HL-60/S4 treated with retinoic acid at 250 ng/mL for 4 days and 3 days (cell line): ENCODE results near the gene PEMT.
"Not testable (repeated sequence)": the region's sequence is repeated elsewhere in the genome, so short reads cannot be mapped to it uniquely, and the experiment has no call there.

Experiments
- in situ Hi-C: fragments of 300-500 bp; cut with MboI; formaldehyde crosslinking; loops from 2 replicates; pipeline ENCODE4 v1.7.0; 2022; ENCODE audit warnings: low sequenced_read_pairs

The PEMT gene

DNA sequence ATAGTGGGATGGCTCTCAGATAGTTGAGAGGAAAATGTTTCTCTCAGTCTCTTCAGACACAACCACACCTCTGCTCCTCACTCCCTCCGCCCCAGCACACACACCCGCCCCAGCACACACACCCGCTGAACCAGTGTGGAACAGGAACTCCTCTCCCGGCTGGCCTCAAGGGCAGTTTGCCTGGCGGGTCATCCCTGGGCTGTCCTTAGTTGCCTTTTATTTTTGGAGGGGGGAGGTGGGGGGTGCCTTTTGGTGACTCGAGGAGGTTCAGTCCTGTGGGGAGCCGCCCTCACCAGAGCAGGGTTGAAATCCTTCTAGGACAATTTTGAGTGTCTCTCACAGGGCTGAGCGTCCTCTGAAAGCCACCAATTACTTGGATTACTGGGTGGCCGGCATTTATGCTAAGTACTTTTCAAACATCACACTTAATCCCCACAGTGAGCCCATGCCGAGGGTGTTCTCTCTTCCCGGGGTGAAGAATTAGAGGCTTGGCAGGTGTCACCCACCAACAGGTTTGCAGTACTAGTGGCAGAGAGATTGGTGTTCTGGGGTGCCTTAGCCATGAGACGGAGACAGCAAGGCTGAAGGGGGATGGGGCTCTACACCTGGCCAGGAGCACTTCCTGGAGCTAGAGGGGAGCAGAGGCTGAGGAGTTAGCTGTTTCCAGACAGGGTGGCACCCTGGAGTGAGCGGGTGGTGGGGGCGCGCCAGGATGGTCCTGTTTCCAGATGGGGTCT is 98.1 kb downstream of the PEMT start:
- in situ Hi-C loops = no loop called here

GRCh38 chr17:17492571-17492970 is 98.9 kb downstream of the PEMT start:
- in situ Hi-C loops = no loop called here

GRCh38 chr17:17492085-17492484 is 99.4 kb downstream of the PEMT start:
- in situ Hi-C loops = no loop called here

- in situ Hi-C loops = no loop called here
Measured at GRCh38 chr17:17491546-17491988, 99.9 kb downstream of the PEMT start.

DNA sequence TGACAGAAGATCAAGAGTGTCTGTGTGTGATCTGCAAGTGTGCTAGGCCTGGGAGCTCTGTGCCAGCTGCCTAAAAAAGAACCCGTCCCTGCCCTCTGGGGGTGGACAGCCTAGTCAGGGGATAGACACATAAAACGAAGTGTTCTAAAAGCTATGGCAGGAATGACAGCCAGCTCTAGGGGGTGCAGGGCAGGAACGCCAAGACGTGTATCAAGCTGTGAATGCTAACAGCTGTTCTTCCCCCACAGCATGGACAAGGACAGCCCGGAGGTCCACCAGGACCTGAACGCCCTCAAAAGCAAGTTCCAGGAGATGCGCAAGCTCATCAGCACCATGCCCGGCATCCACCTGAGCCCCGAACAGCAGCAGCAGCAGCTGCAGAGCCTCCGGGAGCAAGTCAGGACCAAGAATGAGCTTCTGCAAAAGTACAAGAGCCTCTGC is 100.5 kb downstream of the PEMT start:
- in situ Hi-C loops = no loop called here

GRCh38 chr17:17487998-17488397 is 103.5 kb downstream of the PEMT start:
- in situ Hi-C loops = no loop called here

DNA sequence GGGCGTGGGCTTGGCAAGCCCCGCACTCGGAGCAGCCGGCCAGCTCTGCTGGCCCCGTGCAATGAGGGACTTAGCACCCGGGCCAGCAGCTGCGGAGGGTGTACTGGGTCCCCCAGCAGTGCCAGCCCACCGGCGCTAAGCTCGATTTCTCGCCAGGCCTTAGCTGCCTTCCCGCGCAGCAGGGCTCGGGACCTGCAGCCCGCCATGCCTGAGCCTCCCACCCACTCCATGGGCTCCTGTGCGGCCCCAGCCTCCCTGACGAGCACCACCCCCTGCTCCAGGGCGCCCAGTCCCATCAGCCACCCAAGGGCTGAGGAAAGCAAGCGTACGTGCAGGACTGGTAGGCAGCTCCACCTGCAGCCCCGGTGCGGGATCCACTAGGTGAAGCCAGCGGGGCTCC is 105.1 kb downstream of the PEMT start:
- in situ Hi-C loops = not testable (repeated sequence)

- in situ Hi-C loops = no loop called here
Measured at GRCh38 chr17:17485420-17485819, 106.1 kb downstream of the PEMT start.

DNA sequence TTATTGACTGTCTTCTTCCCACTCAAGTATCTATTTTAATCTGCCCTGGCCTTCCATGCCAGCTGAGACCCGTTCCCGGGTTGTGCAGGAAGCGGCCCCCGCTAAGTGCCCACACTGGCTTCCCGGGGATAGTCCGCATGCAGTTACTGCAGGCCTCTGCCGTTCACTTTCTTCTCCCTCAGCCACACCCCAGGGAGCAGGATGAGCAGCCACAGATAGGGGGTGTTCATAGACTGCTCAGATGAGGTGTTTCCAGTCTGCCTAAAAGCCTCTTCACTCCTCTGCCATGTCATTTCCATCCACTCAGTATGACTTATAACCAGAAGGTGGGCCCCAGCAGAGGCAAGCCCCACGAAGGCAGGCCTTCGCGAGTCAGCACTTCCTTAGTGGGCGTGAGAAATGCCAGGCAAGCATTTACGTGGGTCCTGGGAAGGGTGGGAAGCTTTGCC is 107.0 kb downstream of the PEMT start:
- in situ Hi-C loops = no loop called here

- in situ Hi-C loops = no loop called here
Measured at GRCh38 chr17:17481860-17482259, 109.6 kb downstream of the PEMT start.

- in situ Hi-C loops = no loop called here
Measured at GRCh38 chr17:17480593-17481148, 110.8 kb downstream of the PEMT start.

- in situ Hi-C loops = no loop called here
Measured at GRCh38 chr17:17479209-17479608, 112.3 kb downstream of the PEMT start.

GRCh38 chr17:17476865-17477467 is 114.5 kb downstream of the PEMT start, which contains the start of gene MED9:
Gene MED9, plus strand, starts transcription at chr17:17477000. Its CDS starts 42 bp downstream, at chr17:17477042.
- in situ Hi-C loops = no loop called here

DNA sequence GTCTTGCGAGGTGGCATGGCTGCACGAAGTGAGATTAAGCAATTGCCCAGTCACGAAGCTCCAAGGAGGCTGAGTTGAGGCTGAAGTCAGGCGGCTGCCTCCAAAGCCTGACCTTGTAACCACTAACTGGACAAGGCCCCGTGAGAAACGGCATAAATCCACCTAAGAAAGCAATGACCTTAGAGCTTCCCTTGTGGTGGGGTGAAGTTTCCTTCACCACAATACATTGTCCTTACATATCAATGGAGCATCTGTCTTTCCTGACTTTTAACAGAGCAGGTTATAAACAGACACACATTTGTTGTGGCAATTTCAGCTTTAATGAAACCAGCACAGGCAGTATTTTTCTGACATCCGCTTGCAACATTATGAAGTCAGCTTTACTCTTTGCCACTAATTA is 117.2 kb downstream of the PEMT start:
- in situ Hi-C loops = no loop called here

- in situ Hi-C loops = no loop called here
Measured at GRCh38 chr17:17472333-17472920, 119.1 kb downstream of the PEMT start.

DNA sequence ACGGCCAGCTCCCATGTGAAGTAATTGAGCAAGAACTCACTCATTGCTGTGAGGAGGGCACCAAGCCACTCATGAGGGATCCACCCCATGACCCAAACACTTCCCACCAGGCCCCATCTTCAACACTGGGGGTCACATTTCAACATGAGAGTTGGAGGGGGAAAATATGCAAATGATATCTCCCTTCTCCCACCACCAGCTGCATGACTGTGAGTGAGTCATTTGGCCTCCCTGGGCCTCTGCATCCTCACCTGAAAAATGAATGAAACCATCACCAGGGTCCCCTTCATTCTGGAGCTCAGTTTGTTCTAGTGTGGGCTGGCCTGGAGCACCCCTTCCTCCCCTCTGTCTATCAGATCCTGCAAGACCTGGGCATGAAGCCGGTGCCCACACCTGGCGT is 121.5 kb downstream of the PEMT start:
- in situ Hi-C loops = no loop called here

DNA sequence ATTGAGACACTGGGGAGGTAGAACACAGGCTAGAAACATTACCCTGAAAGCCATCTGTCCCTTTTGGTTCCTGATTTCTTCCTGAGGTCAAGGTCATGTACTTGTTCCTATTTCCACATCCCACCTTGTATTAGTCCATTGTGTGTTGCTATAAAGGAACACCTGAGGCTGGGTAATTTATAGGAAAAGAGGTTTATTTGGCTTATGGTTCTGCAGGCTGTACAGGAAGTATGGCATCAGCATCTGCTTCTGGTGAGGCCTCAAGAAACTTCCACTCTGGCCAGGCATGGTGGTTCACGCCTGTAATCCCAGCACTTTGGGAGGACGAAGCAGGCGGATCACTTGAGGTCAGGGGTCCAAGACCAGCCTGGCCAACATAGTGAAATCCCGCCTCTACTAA is 122.2 kb downstream of the PEMT start:
- in situ Hi-C loops = no loop called here

DNA sequence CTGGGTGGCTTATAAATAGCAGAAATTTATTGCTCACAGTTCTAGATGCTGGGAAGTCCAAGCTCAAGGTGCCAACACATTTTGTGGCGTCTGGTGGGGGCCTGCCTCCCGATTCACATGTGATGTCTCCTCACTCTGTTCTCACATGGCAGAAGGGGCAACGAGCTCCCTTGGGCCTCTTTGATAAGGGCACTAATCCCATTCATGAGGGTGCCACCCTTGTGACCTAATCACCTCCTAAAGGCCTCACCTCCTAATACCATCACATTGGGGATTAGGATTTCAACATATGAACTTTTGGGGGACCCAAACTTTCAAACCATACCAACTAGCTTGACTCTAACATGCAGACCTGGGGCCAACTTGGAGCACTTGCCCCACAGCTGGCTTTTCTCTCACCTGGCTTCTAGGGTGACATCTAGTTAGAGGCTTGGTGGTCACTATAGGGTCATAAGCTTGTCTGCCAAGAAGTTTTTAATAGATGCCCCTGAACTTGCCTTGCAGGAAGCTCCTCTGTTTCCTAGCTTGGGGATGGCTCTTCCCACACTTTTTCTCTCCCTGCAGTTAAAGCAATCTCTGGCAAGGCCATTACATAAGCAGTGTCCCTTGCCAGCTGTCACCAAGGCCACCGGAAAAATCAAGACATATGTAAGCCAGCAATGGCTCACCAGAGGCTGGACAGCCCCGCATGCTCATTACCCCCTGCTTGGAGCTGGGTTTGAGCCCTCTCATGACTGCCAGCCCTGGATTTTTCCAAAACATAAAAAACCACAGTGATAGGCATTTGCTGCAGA is 123.1 kb downstream of the PEMT start:
- in situ Hi-C loops = no loop called here

GRCh38 chr17:17467720-17468119 is 123.8 kb downstream of the PEMT start:
- in situ Hi-C loops = no loop called here

DNA sequence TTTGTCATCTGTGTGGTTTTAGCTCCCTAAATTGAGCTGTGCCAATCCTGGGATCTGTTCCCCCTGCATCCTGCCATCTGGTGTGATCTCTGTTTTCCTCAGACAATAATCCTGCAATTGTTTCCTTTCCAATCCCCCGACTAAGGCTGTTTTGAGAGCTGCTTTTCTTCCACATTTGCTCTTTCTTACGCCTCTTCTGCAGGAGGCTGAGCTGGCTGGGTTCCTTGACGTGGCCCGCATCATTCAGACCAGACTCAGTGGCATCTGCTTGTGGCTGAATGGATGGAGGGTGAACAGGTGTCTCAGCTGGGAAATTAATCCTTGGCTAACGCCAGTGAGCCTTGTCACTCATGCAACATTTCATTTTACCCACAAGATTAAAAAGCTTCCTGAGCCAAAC is 124.5 kb downstream of the PEMT start:
- in situ Hi-C loops = no loop called here

DNA sequence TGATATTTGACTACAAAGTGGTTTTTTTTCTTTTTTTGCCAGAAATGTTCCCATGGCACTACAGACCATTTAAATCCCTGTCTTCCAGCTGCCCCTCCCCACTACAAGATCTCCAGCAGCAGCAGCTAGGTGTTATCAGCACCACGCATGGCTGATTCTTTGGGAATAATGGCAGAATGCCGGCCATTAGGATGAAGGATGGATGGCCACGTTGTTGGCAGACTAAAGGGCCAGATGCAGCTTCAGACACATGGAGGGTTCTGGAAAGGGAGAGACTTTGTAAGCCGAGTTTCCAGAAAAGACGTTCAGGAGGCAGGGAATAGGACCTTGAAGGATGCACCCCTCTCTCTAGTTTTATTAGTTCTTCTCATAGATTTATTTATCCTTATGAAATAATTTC is 125.0 kb downstream of the PEMT start:
- in situ Hi-C loops = no loop called here
